Stimulated activated CD4-positive, alpha-beta T cell treated with anti-CD3 and anti-CD28 coated beads, Interleukin-15, amount 100 ng/mL, for 1 hour (primary cell): Measurements from ENCODE around the gene PJVK.
"Not testable (repeated sequence)": the region's sequence is repeated elsewhere in the genome, so short reads cannot be mapped to it uniquely, and the experiment has no call there.

Source experiments
- DNase-seq, 2 donors: peaks; one replicate each; pipeline ENCODE4 v3.0.0-alpha.2; 2020; ENCODE audit warnings: low read depth in 1 of 2, low spot score in 1 of 2

Gene PJVK

GRCh38 chr2:178429336-178429735 lies 21.8 kb upstream of the PJVK start:
- DNase-seq = no peak

DNA sequence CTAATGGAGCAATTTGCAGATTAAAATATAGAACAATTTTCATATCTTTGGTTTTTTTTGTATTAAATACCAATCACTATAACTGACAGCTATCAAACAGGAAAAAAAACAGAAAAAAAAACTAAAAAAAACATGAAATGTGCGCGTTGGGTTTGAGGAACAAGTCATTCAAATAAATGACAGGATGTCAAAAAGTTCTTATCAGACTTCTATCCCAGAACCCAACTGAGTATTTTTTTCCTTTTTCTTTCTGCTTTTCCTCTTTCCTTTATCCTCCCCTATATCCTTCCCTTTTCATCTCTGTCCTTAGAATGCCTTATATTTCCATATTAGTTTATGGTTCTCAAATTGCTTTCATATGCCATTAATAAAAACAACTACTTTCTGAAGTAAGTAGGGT lies 14.5 kb upstream of the PJVK start:
- DNase-seq = no peak

- DNase-seq = no peak
These were observed 9.8 kb upstream of the PJVK start for GRCh38 chr2:178441426-178441825.

DNA sequence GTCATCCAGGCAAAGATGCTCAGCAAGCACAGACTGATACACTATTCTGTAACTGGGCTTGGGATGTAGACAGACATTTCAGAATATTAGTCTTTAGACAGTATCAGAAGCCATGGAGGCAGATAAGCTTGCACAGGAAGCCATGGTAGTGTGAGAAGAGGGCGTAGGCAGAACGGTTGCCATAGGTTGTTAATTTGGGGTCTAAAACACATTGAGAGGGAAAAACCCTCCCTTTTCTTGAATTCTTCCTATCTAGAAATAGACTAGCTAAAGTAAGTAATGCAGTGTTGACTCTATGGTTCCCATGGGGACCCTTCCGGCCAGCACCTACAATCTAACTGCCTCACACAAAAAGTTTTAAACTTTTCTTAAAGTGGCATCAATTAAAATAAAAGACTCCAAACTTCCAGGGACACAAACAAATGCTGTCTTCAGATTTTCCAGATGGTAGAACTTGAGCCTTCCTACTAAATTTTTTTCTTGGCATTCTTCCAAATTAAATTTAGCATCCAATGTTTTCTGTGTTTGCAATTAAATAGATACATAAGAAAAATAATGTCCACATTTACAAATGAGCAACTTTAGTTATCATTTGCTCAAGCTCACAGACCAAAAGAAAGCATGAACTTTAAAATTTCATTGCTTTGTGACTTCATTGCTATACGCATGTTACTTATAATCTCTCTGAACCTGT lies 2.1 kb upstream of the PJVK start:
- no peak for DNase-seq

DNA sequence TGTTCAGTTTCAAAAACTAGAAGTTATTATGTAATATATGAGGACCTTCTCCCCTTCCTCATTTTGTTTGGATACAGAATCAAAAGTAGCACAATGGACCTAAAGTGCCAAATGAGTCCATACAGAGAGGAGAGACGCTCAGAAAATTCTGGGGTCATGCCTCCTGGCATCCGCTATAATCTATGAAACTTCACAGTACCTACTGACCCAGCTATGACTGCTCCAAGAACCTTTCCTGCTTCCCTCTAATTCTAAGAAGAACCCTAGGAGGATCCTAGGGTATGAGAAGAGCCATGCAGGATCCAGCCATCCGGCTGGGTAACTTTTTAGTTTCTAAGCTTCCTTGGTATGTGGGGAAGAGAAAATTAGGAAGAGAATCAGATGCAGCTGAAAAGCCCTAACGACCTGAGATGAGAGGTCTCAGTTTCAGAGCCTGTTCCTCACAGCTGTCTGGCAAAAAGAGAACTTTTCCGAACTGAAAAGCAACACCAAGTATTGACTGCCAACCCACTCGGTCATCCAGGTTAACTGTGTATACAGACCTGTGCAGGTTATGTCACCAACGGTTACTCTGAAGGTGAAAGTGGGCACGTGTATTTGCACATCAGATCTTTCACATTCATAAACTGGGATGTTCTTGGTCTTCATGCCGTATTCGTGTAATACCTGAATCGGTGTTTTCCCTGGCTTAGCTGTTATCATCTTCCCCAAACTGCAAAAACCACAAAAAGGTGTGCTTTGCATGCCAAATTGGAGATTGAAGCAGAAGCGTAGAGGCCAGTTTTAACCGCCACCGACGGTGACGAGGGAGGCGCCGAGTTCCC lies 1.3 kb upstream of the PJVK start:
- DNase-seq = no peak

DNA sequence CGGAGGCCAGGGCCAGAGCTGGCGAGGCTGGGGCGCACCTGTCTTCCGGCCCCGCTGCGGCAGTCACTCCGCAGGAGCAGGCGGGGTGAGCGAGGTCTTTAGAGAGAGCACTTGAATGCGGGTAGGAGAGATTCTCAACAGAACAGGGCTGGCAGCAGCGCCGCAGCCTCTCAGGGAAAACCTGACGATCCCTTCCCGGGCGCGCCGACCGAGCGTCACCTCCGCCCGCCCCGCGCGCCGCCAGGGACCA lies 729 bp upstream of the PJVK start:
- DNase-seq = peak in 1 of 2 donors; percentile 66

DNA sequence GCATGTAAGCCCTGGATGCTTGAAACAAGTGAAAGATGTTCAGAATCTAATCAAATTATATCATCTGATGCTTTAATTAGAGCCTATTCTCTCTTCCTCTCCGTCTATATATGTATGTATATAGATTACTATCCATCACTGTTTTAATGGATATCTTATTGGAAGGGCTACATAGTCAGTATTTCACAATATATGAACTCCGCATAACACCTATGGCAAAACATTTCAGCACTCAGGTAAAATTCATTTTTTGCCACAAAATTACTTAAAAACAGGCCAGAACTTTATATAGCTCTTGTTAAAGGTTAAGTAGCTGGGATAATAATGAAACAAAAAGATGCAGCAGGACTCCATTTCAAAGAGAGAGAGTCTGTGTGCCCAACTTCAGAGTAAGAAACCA lies 1.2 kb downstream of the PJVK start:
- DNase-seq = no peak

- DNase-seq = no peak
These were observed 1.7 kb downstream of the PJVK start for GRCh38 chr2:178452870-178453269.

DNA sequence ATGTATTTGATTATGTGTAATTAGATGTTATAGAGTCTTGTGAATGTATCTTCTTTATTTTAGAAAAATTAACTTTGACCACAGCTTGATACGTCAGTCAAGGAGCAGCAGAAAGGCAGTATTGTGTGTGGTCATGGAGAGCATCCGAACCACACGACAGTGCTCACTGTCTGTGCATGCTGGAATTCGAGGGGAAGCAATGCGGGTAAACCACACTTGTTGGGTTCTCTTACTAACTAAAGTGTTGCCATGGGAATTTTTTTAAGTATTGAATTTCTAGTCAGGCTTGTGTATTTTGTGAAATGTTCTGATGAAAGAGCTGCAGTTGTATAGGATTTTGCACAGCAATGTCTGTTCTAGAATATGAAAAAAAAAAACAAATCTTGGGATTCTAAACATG lies 4.8 kb downstream of the PJVK start:
- no peak for DNase-seq

GRCh38 chr2:178457390-178457886 lies 6.3 kb downstream of the PJVK start:
- no peak for DNase-seq

- no peak for DNase-seq
These were observed 18.2 kb downstream of the PJVK start for GRCh38 chr2:178469219-178469849.

- not testable (repeated sequence) for DNase-seq
These were observed 20.1 kb downstream of the PJVK start for GRCh38 chr2:178471313-178471712.

- no peak for DNase-seq
These were observed 22.2 kb downstream of the PJVK start for GRCh38 chr2:178473373-178473772.

GRCh38 chr2:178473931-178474330 lies 22.8 kb downstream of the PJVK start:
- DNase-seq = no peak

GRCh38 chr2:178474560-178474959 lies 23.4 kb downstream of the PJVK start:
- no peak for DNase-seq

GRCh38 chr2:178476477-178476876 lies 25.3 kb downstream of the PJVK start:
- no peak for DNase-seq

DNA sequence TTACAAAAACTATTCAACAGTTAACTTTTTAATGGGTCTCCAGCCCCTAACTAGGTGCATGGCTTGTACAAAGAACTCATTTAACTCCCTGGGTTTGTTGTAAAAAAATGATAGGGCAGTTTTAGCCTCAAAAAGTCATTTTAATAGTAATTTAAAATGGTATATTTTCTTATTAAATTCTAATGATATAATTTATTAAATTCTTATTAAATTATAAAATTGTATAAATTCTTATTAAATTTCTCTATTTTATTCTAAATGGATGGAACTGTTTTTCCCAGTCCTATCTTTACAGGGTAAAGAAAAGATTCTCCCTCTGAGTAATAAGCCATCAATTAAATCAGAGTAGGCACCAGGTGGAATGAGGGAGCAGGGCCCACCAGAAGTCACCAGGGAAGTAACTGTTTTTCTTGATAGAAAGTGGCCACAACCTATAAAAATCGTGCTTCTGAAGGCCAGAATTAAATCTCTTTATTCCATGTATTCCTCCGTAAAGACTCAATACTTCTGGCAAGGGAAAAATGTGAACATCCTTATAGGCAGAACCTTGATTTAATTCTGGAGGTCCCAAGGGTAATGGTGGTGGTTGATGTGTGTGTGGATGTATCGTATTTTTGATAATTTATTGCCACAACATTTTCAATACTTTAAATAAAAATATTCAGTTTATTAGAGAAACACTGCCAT lies 26.4 kb downstream of the PJVK start:
- DNase-seq = no peak

GRCh38 chr2:178478130-178478438 lies 26.9 kb downstream of the PJVK start:
- no peak for DNase-seq

- DNase-seq = peak; percentile 71 to 73
These were observed 27.5 kb downstream of the PJVK start, which contains the start of gene FKBP7 for GRCh38 chr2:178478439-178479274. Gene FKBP7, minus strand, starts transcription at chr2:178478600. Its CDS starts 101 bp downstream, at chr2:178478499.

DNA sequence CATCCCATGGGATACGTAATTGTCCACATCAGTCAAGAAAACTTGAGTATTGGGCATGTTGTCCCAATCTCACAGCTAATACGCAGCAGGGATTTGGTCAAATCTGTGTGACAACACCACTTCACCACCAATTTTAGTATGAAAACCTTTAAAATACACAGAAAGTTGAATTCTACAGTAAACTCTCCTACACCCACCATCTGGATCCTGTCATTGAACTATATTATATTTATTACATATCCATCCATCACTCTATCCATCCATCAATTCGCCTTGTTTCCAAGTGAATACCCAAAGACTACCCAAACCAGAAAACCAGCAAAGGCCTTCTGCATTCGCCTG lies 28.1 kb downstream of the PJVK start:
- no peak for DNase-seq

GRCh38 chr2:178479758-178480226 lies 28.6 kb downstream of the PJVK start:
- DNase-seq = no peak
